Fibroblast of pulmonary artery (primary cell): ENCODE measurements around the gene LNP1.
"Not testable (repeated sequence)": the region's sequence is repeated elsewhere in the genome, so short reads cannot be mapped to it uniquely, and the experiment has no call there.

Source experiments
- DNase-seq: peaks from one replicate; pipeline ENCODE4 v3.0.0-alpha.2; 2010; ENCODE audit warnings: low read depth
- H3K4me3 ChIP-seq: replicated peaks from 2 replicates; pipeline ENCODE4 v1.5.1; 2011; ENCODE audit warnings: low read depth, mild to moderate bottlenecking, control low read depth, low read length, moderate library complexity
- TF ChIP-seq, protein P1 (sequence below): IDR thresholded peaks from 2 replicates; pipeline ENCODE4 v1.5.1; 2011; ENCODE audit warnings: mild to moderate bottlenecking, control low read depth, low read length, inconsistent platforms; ENCODE audit errors: missing control alignments

The LNP1 gene

DNA sequence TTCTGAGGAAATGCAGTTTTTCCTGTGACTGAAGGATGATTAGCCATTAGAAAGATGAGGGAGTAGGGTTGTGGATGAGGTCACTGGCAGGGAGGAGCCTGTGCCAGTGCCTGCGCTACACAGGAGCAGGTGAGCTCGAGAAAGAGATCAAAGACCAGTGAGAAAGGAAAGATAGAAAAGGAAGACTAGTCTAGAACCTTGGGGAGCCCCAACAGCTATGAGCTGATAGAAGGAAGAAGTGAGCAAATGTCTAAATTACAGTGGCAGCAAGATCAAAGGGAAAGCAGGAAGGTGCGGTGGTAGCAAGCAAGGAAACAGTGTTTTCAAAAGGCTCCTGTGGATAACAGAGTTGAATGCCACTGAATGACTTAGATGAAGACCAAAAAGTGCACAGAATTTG, 39.6 kb downstream of the LNP1 start:
- TF ChIP-seq, protein P1, sequence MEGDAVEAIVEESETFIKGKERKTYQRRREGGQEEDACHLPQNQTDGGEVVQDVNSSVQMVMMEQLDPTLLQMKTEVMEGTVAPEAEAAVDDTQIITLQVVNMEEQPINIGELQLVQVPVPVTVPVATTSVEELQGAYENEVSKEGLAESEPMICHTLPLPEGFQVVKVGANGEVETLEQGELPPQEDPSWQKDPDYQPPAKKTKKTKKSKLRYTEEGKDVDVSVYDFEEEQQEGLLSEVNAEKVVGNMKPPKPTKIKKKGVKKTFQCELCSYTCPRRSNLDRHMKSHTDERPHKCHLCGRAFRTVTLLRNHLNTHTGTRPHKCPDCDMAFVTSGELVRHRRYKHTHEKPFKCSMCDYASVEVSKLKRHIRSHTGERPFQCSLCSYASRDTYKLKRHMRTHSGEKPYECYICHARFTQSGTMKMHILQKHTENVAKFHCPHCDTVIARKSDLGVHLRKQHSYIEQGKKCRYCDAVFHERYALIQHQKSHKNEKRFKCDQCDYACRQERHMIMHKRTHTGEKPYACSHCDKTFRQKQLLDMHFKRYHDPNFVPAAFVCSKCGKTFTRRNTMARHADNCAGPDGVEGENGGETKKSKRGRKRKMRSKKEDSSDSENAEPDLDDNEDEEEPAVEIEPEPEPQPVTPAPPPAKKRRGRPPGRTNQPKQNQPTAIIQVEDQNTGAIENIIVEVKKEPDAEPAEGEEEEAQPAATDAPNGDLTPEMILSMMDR: no peak
- DNase-seq: no peak

DNA sequence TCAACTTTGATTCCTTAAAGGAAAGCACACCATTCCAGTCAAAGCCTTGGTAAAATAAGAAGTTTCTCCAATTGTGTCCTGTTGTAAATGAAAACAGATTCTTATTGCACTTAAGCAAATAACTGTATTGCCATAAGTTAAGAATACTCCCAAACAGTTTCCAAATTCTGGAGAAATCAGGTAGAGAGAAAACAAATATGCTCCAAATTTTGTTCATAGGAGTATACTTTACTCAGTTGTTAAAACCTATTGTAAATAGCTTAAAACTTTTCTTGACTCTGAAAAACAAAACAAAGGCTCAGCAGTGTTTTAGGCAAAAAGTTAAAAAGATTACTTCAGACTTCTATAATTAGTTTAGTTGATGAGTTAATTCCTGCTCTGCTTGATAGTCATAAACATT, 42.4 kb downstream of the LNP1 start:
- no peak overlapping the region for H3K4me3 ChIP-seq
- DNase-seq: no peak
- TF ChIP-seq, protein P1: no peak

More for the DNA sequence above, 39.6 kb downstream of the LNP1 start:
- no peak overlapping the region for H3K4me3 ChIP-seq

DNA sequence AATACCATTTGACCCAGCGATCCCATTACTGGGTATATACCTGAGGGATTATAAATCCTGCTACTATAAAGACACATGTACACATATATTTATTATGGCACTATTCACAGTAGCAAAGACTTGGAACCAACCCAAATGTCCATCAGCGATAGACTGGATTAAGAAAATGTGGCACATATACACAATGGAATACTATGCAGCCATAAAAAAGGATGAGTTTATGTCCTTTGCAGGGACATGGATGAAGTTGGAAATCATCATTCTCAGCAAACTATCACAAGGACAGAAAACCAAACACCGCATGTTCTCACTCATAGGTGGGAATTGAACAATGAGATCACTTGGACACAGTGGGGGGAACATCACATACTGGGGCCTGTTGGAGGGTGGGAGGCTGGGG, 45.7 kb downstream of the LNP1 start:
- DNase-seq, H3K4me3 ChIP-seq: not testable (repeated sequence)

DNA sequence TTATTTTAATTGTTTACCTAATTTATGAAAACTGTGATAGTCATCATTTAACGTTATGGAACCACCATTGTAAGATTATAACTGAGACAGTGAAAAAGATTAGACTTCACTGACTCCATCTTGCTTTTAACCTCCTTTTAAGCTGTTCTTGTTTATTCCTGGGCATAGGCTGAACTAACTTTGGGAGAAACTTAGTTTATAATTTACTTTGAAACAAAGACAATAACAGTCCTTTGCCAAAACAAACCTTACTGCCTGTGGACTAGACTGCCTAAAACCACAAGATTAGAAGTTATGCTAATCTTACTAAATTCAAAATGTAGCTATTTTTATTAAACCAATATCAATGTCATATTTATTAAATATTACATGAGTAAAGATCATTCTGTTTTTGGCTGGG, 46.7 kb downstream of the LNP1 start:
- TF ChIP-seq, protein P1: no peak
- H3K4me3 ChIP-seq: no peak overlapping the region
- no peak for DNase-seq

DNA sequence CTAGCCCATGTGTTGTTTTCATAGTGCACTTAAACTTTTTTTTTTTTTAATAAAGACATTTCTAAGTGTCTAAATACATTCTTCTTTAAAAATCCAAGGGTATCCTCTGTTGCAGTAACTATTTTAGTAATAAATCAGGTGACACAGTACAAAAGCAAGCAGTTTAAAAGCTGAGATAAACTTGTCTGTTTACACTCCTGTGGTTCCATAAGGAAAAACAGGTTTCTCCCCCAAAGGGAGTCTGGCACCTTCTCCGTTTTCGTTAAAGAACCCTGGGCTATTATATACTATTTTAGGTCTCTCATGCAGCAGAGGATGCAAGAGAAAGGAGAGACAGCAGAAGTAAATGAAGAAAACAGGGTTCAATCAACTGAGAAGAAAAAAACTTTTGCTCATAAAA, 47.9 kb downstream of the LNP1 start:
- TF ChIP-seq, protein P1: no peak
- H3K4me3 ChIP-seq: no peak overlapping the region

DNA sequence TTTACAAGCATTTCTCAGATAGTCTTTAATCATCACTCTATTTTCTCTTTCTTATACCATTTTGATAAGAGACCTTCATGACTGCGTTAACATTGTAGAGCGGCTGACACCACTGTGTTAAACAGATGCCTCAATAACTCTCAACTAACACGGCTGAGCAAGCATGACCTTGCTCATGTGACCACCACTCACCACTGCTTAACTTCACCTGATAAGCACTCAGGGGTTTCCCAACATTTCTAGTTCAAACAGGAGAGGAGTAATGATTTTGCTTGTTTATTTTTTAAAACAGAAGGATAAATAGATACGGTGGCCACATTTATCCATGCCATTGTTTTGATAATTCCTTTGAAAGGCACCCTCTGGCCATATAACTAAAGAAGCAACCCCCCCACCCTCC, 53.3 kb downstream of the LNP1 start:
- TF ChIP-seq, protein P1: no peak
- DNase-seq: no peak
- H3K4me3 ChIP-seq: no peak overlapping the region

More for the DNA sequence above, 47.9 kb downstream of the LNP1 start:
- no peak for DNase-seq

DNA sequence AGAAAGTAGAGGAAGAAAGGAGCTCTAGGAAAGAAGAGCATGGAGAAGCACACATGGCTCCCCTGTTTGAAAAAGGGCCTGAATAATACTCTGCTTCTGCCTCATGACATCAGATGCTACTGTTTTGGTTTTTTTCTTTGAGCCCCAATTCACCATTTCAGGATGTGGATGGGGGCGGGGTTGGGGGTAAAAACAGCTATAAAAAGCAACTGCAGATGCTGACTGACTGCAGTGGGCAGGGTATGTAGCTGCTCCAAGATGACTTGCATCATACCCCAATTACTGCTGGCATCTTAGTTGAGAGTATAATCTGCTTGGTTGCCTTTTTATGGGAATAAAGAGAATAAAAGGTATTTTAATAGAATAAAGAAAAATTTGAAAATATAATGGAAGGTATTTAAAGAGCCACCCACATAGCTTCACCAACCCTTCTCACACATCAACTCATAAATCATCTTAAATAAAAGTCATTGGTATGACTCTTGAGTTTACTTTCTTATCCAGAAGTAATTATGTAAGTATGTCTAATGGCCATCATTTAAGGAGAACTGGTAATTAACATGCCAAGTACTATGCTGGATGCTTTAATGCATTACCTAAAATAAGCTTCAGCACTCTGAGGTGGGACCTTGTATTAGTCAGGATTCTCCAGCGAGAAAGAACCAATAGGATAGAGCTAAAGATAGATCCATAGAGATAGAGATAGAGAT, 54.7 kb downstream of the LNP1 start:
- TF ChIP-seq, protein P1: no peak
- no peak overlapping the region for H3K4me3 ChIP-seq
- no peak for DNase-seq
